ENCODE data around the gene SLC41A2.

The SLC41A2 gene

DNA sequence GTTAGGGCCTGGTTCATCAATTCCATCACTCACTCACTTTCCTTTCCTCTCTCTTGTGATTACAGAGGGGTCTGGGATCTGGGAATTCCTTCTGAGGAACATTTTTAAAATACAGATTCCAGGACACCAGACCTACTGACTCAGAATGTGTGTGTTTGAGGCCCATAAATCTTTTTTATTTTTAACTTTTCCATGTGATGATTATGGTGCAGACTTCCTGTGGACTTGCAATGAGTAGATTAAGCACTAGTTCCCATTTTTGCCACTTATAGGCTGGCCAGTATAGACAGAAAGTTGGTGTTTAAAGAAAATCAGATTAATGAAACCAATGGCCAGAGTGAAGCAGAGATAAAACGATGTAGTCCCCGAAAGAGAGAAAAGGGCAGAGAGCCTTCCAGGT is 28.1 kb downstream of the SLC41A2 start:
- DNase-seq (ENCODE audit: low read depth): no peak

DNA sequence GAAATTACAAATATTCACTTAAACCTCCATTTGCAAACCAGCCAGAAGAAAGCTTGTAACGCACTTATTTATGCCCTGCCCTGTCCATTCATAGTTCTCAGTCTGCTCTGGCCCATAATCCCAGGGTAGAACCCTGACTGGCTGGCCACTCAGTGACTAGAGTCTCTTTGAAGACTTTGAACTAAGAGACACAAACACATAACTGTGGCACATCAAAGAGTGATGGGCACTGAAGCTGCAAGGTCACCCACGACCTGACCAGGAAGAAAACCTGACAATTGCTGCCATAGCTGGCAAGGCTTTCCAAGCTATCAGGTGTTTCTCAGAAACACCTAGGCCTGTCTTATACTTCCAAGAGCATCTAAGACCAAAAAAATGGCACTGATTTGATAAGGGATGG is 28.7 kb downstream of the SLC41A2 start:
- no peak for DNase-seq (ENCODE audit: low read depth)

DNA sequence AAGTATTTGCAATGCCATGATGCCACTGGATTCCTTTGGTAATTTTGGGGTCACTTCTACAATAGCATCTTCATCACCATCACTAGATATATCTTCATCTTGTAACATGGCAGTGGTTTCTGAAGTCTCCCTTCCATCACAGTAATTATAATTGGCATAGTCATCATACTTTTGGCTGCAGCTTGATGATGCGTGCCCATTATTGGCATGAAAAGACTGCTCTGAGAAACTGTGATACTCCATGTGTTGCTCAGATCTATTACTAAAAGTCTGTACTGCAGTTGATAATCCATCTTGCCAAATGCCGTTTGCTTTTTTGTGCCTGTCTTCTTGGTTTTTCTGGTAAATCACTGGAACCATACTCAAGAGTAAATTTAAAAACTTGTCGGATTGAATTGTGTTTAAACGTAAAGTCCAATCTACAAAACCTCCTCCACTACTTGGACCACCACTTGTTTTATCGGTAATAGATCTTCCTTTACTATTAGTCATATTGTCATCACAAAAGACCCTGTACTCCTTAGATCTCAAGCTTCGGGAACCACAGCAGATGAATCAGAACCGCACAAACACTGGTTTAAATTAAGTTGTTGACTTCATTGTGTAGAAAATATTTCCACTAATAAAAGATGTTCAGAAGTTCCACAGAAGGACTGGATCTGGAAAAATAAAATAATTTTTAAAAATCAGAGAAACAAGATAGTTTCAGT is 29.9 kb downstream of the SLC41A2 start:
- DNase-seq (ENCODE audit: low read depth): no peak

DNA sequence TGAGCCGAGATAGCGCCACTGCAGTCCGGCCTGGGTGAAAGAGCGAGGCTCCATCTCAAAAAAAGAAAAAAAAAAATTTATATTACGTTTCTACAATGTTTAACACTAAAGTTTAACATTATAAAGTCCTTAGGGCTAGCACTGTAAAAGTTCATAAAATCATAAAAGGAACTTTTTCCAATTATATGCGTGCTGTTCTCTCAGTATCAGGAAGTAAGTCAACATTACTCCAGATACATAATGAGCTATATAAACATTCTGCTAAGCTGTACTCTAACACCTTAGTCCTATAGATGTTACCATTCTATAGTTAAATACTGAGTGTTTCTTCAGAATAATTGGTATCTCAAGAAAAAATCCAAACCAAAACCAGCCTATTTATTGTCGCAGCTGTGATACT is 32.6 kb downstream of the SLC41A2 start:
- no peak for DNase-seq (ENCODE audit: low read depth)

DNA sequence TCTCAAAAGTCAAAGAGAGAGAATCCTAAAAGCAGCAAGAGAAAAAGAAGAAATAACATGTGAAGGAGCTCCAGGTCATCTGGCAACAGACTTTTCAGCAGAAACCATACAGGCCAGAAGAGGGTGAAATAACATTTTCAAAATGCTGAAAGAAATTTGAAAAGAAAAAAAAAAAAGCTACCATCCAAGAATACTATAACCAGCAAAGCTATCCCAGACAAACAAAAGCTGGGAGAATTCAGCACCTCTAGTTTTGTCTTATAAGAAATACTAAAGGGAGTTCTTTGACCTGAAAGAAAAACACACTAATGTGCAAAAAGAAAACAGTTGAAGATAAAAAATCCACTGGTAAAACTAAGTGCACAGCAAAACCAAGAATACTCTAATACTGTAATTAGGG is 36.8 kb downstream of the SLC41A2 start:
- no peak for DNase-seq (ENCODE audit: low read depth)

DNA sequence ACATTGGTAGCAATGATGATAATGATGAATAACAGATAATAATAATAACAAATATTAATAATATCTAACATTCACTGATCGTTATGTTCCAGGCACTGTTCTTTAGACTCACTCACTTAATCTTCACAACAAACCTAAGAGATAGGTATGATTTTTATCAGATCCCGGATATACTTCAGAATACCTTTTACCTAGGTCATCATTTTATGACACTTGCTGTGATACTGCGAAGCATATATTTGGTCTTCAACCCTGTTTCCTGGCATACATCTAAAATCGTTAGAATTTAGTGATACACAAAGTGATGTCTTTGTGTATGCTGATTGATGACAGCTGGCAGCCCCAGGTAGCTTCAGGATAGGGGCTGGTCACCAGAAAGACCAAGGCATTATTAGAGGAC is 46.1 kb downstream of the SLC41A2 start:
- DNase-seq (ENCODE audit: low read depth): no peak

DNA sequence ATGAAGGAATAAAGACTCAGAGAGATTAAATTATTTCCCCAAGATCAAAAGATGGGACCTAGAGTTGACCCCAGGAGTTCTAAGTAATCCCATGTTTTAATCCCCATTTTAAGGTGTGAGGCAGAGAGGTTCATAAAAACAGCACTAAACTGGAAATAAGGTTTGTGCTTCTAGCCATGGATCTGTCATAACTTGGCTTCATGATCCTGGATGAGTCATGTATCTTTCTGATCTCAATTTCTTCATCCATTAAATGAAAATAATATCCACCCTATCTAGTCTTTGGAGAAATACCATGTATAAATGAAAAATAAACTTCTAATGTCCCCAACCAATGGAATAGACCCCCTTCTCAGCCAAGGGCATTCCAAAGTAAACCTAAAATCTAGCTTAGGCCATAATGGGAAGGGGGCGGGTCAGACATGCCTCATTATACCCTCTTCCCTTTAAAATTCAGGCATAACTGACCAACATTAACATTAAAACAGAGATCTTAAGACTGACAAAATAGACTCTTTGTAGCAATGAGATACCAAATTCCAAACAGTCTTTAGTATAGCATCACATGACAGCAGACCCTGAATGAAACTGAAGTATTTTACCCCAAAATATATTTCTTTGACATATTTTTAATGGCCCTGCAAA is 47.8 kb downstream of the SLC41A2 start:
- no peak for DNase-seq (ENCODE audit: low read depth)

DNA sequence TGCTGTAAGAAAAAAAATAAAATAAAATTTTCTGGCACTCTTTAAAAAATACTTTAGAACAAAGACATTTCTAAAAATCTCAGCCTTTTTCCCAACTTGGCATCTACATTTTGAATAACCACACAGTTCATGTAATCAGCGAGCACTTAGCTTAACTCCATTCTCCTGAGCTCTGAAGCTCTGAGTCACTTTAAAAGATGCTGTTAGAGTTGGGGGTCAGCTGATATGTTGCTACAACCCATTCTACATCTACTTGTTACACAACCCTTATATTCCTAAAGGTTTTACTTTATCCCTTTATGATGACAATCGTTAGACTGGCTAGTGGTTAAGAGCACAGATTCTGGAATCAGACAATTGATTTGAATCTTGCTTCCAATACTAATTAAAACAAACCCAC is 48.3 kb downstream of the SLC41A2 start:
- no peak for DNase-seq (ENCODE audit: low read depth)
